GM19438 (cell line): ENCODE data around the gene S100A14.

Experiments
- ATAC-seq: cut with Tn5 transposase; IDR thresholded peaks from one replicate; pipeline ENCODE4 v1.9.1; 2021; ENCODE audit warnings: low read depth; ENCODE audit not compliant: unreplicated experiment

Gene S100A14

DNA sequence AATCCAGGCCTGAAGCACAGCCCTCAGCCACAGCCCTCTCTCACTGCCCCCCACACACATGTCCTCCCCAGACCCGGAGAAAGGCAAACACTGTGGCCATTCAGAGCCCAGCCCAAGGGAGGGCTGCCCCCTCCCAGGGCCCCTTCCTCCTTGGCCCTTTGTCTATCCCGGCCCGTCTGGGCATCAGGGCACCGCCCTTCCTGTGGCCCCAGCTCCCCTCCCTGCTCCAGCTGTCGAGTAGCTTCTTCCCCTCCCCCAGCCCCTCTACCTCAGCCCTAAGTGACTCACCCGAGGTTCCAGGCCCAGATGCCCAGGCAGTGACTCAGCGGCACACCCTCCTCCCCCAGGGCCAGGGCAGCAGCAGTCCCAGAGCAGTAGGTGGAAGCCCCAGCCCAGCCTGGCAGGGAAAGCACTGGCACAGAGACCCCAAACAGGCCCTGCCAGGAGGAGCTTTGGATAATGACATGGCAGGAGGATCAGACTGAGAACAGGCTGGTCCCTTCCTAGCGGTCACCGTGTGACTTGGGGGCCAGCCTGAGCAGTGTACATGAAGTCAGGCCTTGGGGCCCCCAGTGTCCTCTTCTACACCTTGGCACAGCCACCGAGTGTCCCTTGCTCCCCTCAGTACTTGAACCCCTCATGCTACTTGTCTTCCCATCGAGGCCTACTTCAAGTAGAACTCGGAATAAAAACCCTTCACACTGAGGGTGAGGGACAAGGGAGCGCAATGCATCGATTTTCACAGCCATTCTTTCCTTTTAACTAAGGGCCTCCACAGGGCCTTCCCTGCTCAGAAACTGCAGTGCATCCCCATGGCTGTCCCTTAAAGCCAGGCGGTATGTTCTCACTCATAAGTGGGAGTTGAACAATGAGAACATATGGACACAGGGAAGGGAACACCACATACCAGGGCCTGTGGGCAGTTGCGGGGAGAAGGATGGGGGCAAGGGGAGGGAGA is 49.4 kb downstream of the S100A14 start:
- no peak for ATAC-seq

DNA sequence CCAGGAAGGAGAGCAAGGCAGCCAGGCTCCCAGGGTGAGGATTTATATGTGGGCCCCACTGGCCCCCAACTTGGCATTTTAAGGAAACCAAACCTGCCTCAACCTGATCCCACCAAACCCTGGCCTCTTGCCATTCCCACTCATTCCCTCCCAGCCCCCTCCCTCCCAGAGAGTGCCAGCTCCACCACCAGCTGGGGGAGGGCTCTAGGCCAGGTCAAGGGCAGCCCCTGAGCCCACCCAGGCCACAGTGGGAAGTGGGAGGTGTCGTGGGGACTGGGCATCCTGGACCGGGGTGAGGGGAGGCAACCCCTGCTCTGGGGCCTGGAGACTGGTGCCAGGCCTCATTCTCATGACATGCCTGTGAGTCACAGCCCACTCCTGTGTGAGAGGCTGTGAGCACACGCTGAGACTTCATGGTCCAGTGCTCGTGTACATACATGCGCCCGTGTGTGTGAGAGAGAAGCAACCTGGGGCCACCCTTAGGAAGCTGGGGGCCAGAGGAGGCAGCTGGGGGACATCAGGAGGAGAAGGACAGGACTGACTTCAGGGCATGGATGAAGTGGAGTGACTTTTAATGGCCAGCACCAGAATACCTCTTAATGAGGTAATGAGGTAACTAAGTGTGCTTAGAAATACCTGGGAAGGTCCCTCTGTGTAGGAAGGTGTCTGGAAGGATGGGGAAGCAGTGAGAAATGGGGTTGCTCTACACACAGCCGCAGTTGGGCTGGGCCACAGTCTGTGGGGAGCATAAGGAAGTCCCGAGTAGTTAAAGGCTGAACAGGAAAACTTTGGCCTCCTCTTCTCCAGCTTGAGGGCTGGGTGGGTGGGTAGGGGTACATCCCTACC is 50.4 kb downstream of the S100A14 start, which contains the start of gene S100A2:
S100A2 (minus strand) TSS at position 316 of the 846 bp plus-strand sequence. CDS start 1,967 bp downstream, outside the sequence.
- no peak for ATAC-seq
